GM18511 (cell line): ENCODE measurements around the gene MPHOSPH6.
"Not testable (repeated sequence)": the region's sequence is repeated elsewhere in the genome, so short reads cannot be mapped to it uniquely, and the experiment has no call there.

ENCODE experiments used
- ATAC-seq: cut with Tn5 transposase; IDR thresholded peaks from one replicate; pipeline ENCODE4 v1.9.1; 2021; ENCODE audit warnings: mild to moderate bottlenecking, moderate library complexity; ENCODE audit not compliant: unreplicated experiment

Gene MPHOSPH6

DNA sequence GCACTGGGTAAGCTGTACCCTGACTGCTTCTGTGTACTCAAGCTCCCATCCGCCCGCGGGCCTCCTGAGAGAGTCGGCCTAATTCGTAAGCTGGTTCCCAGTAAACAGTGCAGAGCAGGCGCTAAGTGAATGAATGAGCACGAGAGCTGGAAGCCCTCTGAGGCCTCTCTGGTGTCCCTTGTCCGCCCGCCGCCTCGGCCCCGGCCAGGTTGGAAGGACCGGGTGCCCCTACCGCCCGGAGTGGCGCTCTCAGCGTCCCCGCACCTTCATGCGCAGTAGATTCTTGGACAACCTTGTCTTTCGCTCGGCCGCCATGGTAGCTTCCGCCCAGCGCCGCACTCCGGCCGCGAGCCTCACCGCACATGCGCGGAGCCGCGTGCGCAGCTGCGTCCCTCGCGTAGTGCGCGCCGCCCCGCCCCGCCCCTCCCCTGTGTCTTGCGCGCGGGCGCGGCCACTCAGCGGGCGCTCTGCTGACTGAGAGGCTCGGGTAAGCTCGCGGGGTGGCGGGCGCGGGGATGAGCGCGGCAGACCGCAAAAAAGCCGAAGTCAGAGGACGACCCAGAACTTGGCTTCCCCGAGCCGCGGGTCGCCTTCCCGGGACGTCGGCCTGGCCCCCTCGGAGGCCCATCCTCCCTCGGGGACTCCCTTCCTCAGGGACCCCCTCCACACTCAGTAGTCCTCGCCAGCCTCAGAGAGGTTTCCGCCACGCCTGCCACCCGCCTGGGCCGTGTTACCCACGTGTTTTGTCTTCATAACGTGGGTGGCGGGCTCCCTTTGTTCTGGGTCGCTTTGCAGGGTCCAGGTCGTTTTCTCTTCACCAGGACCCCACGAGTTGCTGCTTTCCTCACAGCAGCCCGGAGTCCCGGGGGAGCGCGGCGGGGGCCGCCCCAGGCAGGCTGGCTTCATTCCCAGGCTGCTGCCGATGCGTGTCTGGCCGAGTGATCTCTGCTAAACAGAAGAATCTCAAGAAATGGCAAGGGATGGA, at the start of gene MPHOSPH6:
MPHOSPH6 (minus strand) TSS at position 364 of the 985 bp plus-strand sequence; CDS start at position 315, 49 bp downstream.
- ATAC-seq, result peak; percentile 97

- ATAC-seq, result no peak
Observed at GRCh38 chr16:82219298-82219697, 49.3 kb upstream of the MPHOSPH6 start.

GRCh38 chr16:82209314-82209713, 39.3 kb upstream of the MPHOSPH6 start:
- not testable (repeated sequence) for ATAC-seq

DNA sequence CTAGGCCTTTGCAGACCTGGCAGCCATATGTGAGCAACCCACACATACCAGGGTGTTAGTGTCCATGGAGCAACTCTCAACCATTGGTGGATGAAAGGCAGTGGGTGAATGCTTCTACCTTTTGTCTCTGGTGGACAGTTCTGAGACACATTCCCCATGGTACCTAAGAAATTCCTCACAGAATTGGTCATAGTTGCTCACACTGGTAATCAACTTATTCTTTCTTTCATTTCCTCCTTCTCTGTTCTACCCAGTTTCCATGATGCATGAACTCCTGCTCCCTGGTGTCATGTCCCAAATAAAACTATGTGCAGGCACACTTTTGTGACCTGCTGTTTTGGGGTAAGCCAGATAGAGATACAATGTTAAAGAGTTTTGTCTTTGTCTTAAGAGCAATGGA, 33.2 kb upstream of the MPHOSPH6 start:
- ATAC-seq, result no peak

GRCh38 chr16:82201926-82202325, 31.9 kb upstream of the MPHOSPH6 start:
- ATAC-seq, result no peak

DNA sequence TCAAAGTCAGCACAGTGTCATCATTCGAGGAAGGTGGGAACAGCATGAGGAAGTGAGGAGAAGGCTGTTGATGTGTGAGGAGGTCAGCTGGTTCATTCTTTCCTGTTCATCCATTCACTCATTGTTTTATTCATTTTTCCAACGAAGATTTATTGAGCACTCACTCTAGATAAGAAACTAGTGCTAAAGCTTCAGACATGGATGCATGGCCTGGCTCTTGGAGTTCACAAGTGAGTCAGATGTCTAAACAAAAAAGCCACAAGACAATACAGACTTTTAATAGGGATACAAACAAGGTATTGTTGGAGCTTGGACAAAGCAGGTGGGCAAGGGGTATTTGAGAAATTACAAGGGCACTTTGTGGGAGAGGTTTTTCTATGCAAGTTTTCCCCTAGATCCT, 31.3 kb upstream of the MPHOSPH6 start:
- ATAC-seq, result no peak

DNA sequence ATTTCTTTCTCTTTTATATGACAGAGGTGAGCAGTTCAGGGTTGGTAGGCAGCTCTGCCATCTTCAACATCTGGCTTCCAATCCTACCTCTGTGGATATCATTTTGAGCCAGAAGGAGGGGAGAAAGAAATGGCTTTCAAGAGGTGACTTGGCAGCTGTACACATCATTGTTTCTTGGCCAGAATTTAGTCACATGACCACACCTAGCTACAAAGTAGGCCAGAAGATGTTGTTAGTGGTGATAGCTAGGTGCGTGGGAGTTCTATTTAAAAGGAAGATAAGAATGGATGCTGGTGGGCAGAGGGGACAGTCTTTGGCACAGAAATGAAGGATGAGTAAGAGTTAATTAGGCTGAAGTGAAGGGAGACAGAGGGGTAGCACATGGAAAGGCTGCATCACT, 29.2 kb upstream of the MPHOSPH6 start:
- no peak for ATAC-seq

- ATAC-seq, result no peak
Observed at GRCh38 chr16:82197540-82198240, 27.7 kb upstream of the MPHOSPH6 start.

DNA sequence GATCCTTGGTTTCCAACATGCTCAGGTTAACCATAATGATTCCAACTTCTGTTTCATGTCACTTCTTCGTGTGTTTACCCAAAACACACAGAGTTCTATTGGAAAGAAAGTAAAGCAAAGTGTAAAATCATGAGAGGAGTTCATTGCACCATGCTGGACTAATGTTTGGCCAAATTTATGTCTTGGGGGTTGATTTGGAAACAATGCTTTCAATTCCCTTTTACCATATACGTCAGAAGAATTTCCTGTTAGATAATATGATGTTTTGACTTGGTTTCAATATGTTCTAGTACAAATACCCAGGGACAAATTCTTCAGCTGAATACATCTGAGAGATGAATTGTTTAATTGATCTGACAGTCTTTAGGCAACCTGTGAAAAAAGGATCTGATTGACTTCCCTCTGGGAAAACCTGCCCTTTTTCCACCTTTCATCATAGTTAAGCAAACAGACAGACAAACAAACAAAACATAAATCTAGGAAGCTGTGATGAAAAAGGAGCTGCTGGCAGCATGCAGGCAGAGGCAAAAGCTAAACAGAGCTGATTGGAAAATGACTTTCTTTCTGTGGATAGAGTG, 26.0 kb upstream of the MPHOSPH6 start:
- no peak for ATAC-seq

DNA sequence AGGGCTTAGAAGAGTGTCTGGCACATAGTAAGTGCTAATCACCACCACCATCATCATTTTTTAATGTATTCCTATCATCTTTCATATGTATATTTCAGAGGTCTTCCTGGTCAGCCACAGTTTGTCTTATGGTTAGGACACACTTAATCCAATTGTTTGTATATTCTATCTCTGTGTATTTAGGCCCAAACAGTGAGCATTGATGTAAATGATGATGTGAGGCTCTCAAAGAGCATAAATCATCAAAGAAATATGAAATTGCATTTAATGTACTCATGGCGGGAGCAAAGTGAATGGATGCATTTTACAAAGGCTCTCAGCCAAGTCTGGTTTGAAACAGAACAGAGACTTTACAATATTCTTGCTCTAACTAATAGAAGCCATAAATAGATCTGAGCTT, 24.1 kb upstream of the MPHOSPH6 start:
- no peak for ATAC-seq

- no peak for ATAC-seq
Observed at GRCh38 chr16:82192665-82193064, 22.6 kb upstream of the MPHOSPH6 start.

GRCh38 chr16:82190386-82190785, 20.4 kb upstream of the MPHOSPH6 start:
- ATAC-seq, result no peak

DNA sequence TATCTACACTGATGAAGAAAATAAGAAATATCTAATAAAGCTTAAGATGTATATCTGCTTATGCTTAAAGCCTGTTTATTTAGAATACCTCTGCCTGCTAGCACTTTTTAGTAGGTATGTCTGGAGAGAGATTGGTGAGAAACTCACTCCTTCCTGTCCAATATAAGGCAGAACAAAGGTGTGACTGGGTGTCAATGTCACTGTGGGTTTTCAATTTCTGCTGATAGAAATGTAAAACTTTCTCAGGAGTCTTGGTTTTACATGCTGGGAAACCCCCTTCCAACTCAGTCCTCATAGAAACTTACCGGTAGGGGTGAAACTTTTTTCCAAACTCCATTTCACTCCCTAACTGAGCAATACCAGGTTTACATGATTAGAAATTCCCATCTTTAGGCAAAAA, 17.8 kb upstream of the MPHOSPH6 start:
- ATAC-seq, result no peak

DNA sequence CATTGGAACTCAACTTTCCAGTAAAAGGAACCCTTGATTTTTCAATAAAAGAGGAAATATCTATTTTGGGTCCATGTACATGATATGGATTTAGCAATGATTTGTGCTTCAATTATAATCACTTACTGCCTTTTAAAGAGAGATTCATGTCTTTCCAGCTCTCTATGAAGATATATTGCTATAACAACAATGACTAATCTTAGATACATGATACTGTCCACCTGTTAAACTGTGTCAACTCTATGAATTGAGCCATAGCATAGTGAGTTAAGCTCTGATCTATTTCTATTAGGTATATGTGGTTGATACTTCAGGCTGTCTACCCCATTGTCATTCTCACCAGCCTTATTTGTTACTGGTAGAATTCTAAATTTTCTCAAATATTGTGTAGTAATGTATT, 15.0 kb upstream of the MPHOSPH6 start:
- no peak for ATAC-seq

- no peak for ATAC-seq
Observed at GRCh38 chr16:82184213-82184612, 14.2 kb upstream of the MPHOSPH6 start.

GRCh38 chr16:82183004-82183397, 13.0 kb upstream of the MPHOSPH6 start:
- no peak for ATAC-seq

DNA sequence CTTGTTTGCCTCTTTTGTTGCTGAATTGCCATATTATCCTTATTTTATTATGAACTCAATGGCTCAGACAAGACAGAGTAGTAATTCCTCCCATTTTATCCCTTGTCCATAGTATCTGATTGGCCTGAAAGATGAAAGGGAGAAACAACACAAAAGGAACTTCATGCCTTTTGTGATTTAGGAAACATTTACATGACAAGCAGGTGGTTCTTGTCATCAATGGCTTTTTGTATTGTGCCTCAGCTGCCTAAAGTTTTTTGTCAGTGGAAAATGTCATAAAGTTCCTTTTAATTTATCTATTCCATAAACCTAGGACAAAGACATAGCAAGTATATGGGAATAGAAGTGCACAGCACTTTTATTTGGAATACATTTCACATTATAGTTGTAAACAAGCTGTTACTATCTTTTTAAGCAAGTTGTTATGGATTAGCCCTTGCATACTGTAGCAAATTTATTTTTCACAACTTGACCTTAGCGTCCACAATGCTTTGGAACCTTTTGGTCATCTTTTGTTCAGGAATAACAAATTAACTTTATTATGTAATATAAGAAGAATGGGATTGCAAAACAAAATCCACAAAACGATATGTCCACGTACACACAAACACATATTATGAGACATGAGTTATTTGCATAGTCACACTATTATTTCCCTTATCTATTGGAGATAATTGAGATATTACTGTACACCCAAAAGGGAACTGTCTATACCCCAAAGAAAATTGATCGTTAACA, 12.4 kb upstream of the MPHOSPH6 start:
- no peak for ATAC-seq

GRCh38 chr16:82181461-82182185, 11.6 kb upstream of the MPHOSPH6 start:
- ATAC-seq, result no peak

DNA sequence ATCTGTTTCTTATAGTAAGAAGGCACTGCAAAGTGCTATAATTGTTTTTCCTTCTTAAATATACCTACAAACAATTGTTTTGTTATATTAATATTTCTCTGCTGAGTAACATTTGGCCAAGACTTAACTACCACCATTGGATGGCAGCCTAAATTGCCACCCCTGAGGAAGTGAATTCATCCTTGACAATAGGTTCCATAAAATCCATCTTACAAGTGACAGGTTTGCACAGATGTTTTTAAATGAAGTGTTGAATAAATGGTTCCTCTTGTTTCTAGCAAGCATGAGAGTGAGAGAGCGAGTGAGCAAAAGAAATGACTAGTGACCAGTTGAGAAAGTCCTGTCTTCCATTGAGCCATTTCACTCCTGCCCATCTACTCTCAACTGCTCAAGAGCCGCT, 8.3 kb upstream of the MPHOSPH6 start:
- no peak for ATAC-seq

DNA sequence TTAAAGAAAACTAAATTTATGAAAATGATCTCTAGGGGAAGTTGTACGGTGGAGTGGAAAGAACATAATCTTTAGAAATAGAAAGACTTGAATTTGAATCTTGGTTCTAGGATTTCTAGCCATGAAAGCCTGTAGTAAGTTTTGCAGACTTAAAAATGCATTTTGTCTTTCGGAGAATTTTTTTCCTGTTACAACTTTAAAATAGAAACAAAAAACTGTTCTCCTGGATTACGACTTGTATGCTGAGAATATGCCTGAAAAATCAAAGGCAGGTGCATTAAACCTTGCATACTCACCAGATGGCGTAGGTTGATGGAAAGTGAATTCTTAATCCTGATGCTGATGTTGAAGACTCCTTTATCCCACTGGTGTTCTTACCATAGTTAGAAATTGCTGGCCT, 7.5 kb upstream of the MPHOSPH6 start:
- ATAC-seq, result no peak
